ENCODE results near the gene GRM5.
"Not testable (repeated sequence)": the region's sequence is repeated elsewhere in the genome, so short reads cannot be mapped to it uniquely, and the experiment has no call there.

The GRM5 gene

GRCh38 chr11:89065651-89066201, at the start of gene GRM5:
Gene GRM5 (minus strand): TSS chr11:89065982. CDS start chr11:89047872, 18,110 bp downstream.
- not testable (repeated sequence) for DNase-seq

DNA sequence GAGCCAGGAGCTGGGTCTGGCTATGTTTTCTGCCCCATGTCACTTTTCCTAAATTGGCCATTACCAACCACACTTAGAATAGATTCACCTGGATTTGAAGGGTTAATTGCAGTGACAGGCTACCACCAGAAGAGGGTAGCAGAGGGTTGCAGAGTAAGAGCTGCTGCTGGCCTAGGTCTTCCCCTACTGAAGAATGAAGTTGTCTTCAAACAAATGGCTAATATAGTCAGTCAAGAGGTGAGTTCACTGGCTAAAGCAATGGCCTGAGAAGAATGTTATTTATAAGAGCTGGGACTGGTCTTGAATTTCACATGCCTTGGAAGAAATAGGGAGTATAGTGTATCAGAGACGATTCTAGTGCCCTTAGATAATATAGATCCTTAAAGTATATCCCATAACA, 32.2 kb upstream of the GRM5 start:
- DNase-seq: not testable (repeated sequence)

GRCh38 chr11:89093806-89094205, 28.0 kb upstream of the GRM5 start:
- DNase-seq: not testable (repeated sequence)

- not testable (repeated sequence) for DNase-seq
Measured at GRCh38 chr11:89084951-89085350, 19.2 kb upstream of the GRM5 start.

DNA sequence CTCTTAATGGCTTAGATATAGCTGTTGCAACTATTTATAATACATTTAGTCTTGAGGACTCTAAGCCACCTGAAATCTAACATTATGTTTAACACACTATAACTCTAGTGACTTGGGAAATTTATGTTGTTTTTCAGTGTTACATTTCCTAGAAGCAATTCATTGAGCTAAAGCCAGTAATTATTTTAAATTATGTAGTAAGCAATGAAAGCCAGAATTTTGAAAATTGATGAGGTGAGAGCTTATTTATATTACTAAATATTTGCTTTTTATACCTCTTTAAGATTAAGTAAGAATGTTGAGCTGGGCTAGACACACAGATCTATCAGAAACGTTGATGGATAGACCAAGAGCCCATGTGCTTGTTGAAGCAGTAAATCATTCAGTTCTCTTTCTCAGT, 5.1 kb upstream of the GRM5 start:
- not testable (repeated sequence) for DNase-seq

- no peak for DNase-seq
Measured at GRCh38 chr11:89067264-89067663, 1.5 kb upstream of the GRM5 start.

GRCh38 chr11:89065066-89065465, 716 bp downstream of the GRM5 start:
- no peak for DNase-seq

GRCh38 chr11:89063481-89063951, 2.3 kb downstream of the GRM5 start:
- DNase-seq: not testable (repeated sequence)

DNA sequence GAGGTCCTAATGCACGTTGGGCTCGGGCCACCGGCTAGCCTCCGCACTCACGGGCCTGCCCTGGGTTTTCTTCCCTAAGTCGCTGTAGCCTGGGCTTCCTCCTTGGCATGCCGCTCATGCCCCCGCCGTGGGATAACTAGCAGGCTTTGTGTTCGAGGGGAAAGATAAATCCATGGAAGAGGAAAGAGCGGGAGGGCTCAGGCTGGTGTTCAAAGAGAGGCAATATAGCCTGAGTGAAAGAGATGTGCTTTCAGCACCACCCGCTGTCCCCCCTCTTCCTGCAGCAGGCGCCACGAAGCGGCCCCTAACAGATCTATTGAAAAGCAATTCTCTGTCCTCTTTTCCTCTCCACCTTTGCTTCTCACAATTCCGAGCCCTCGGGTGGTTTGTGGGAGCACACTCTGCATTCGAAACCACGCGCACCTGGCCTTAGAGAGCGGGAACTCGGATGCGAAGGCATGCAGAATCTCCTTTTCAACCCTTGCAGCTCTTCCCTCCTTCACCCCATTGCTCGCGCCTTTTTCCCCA, 2.9 kb downstream of the GRM5 start:
- DNase-seq: not testable (repeated sequence)

GRCh38 chr11:89061839-89062238, 3.9 kb downstream of the GRM5 start:
- DNase-seq: not testable (repeated sequence)

DNA sequence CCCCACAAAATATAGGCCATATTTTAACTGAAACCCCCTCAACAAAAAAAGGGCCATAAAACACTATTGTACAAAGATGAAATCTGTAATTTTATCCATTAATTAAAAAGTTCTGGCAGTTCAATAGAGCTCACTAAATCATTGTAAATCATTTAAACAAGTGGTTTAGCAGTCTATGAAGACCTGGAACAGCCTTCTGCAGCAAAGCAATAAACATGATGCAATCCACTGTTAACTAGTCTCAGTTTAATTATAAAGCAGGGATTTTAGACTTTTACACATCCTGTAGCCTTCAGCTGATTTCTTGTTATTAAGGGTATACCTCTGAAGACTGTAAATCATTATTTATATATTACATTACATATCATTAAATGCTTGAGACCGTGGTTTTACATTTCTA, 8.4 kb downstream of the GRM5 start:
- DNase-seq: not testable (repeated sequence)

- no peak for DNase-seq
Measured at GRCh38 chr11:89052220-89052619, 13.6 kb downstream of the GRM5 start.

DNA sequence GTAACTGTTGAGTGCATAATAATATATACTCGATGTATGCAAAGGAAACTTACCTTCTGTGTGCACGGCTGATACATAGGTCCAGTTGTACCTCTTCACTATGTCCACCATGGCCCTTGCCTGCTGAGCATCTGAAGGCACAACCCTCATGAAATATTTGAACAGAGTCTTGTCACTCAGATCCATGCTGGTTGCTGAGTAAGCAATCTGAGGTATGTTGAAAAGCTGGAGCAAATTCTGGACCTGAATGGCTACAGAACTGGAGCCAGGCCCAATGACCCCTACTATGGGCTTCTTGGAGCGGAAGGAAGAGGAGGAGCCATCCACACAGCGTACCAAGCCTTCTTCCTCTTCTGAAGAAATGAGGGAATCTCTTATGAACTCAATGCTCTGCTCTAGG, 18.6 kb downstream of the GRM5 start:
- DNase-seq: not testable (repeated sequence)

- not testable (repeated sequence) for DNase-seq
Measured at GRCh38 chr11:89043861-89044588, 21.8 kb downstream of the GRM5 start.

DNA sequence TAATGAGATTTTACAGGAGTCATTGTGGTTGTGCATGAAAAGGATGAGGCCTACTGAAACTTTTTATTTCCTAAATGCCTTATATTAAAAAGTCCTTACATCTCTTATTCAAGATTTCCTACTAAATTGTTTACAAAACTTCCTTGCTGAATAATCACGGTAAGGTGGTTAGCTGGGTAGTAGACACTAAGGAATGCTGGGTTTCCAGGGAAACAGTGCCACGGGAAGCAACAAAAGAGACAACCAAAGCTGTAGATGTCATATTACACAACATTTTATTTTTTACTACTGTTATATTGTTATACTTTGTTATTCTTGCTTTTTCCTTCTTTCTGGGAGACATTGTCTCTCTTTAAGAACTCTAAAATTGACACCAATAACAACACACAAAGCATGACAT, 36.1 kb downstream of the GRM5 start:
- DNase-seq: not testable (repeated sequence)

GRCh38 chr11:89021339-89021738, 44.4 kb downstream of the GRM5 start:
- no peak for DNase-seq

GRCh38 chr11:89019827-89020547, 45.8 kb downstream of the GRM5 start:
- DNase-seq: not testable (repeated sequence)

GRCh38 chr11:89016214-89016613, 49.6 kb downstream of the GRM5 start:
- DNase-seq: no peak

DNA sequence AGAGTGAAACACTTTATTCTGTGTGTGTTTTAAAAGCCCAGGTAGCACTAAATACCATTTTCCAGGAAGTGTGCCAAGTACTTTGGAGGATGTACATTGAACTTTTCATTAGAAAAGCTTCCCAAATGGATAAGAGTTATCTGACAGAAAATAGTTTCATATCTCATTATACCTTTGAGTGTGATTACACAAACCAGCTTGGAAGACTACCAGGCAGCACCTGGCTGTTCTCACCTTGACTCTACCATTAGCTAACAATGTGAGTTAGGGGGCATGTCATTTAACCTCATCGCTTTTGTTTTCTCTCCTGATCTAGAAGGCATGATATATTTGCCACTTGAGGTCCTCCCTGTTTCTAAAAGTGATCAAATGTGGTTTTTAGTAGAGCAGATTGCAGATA, 50.2 kb downstream of the GRM5 start:
- DNase-seq: no peak

DNA sequence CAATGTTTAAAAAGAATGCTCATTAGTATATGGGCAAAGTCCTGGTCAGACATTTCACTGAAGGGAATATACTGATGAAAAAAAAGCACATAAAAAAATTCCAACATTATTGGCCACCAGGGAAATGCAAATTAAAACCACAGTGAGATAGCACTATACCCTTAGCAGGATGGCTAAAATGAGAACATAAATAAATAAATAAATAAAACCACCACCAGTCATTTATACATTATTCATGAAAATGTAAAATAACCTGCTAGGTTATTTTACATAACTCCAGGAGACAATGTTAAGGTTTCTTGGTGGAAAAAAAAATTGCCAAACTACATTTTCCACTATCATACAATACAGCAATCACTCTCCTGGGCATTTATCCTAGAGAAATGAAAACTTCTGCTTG, 64.9 kb downstream of the GRM5 start:
- not testable (repeated sequence) for DNase-seq

DNA sequence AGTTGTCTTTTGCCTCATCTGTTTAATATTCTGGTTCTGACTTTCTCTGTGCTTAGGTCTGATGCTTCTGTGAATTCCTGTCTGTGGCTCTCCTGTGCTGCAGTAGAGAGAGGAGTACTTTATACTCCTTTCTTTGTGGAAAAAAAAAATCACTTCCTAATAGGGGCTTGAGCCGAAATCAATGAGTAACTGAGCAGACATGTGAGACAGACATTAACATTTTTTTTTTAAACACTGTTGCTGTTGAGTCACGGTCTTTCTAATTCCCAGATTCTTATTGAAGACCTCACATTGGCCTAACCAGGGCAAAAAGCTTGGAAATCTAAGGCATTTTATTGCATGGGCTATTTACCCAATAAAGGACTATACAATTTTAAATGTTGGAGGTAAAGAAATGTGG, 86.1 kb downstream of the GRM5 start:
- no peak for DNase-seq

GRCh38 chr11:88978992-88979391, 86.8 kb downstream of the GRM5 start:
- not testable (repeated sequence) for DNase-seq

DNA sequence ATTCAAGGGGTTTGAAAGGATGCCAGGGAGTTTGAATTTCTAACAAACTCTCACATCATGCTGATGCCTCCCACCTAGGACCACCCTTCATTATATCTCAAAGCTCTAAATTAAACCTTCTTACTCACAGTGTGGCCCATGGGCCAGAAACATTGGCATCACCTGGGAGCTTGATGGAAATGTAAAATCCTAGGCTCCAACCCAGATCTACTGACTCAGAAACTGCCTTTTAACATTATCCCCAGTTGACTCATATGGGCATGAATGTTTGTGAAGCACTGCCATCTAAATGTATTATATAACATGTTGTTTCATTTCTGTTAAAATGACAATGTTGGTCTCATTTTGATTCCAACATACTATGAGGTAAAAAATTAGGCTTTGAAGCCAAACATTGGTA, 90.3 kb downstream of the GRM5 start:
- DNase-seq: not testable (repeated sequence)

DNA sequence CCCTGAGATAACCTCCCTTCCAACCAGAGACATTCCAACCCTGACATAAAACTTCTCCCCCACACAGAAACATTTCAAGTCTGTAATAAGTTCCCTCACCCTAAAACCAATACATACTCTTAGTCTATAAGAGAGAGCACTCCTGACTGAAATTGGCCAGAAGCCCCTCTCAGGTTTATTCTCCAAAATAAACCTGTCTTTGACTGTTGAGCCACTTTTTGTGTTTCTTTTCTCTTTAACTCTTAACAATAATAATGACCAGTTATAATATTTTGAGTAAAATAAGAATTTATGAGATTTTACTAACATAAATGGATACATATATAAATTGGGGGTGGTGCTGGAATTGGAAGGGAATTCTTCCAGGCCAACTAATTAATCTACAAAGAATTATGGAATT, 93.6 kb downstream of the GRM5 start:
- DNase-seq: no peak

Measured in stimulated activated CD8-positive, alpha-beta memory T cell treated with anti-CD3 and anti-CD28 coated beads, Interleukin-4, amount 100 ng/mL, for 48 hours (primary cell).